ENCODE measurements around the gene PHACTR1.
"Not testable (repeated sequence)": the region's sequence is repeated elsewhere in the genome, so short reads cannot be mapped to it uniquely, and the experiment has no call there.

Gene PHACTR1

DNA sequence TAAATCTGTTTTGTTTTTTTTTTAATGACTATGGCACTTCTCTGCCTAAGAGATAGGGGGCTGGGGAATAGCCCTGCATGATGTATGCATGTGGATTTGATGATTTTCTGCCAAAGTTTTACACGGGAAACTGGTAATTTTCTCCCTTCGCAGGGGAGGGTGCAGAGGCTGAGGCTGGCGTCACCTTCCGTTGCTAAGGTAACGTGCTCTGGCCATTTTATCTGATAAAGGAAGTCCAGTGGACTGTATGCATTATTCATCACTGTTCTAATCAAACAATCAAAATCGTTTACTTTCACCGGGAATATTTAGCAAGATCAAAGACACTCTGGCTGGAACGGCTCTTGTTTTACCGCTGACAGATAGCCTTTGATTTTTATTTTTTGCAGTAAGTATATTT, 789 bp downstream of the PHACTR1 start:
- no peak for TF ChIP-seq PPARA (CRISPR knock-in tag; IDR thresholded peaks at IDR 0.05; ENCODE audit: borderline replicate concordance)
- ATAC-seq = no peak; the same call in 2 of the 3 replicates

DNA sequence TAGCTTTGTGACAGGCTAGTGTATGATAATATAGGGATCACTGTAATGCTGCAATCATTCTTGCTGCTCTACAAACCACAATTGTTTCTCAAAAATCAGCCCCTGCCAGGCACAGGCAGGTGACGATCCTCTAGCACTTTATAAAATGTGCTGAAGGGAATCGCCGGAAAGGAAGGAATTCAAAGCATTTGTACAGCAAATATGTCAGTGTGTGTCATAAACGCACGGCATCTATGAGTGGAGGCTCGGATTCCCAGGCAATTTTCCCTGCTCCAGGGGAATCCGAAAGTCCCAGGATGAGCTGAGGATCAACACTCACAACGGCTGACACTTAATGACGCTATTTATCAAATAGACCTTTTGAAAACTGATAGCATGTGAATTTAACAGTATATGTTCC, 1.4 kb downstream of the PHACTR1 start:
- ATAC-seq = peak; percentile 44
- no peak for TF ChIP-seq ESRRG (CRISPR knock-in tag; IDR thresholded peaks at IDR 0.05)
- no peak for TF ChIP-seq ZFP3 (CRISPR knock-in tag; IDR thresholded peaks at IDR 0.05)
- no peak for TF ChIP-seq SNAI2 (CRISPR knock-in tag; IDR thresholded peaks at IDR 0.05)
- no peak for TF ChIP-seq ZFP30 (CRISPR knock-in tag; IDR thresholded peaks at IDR 0.05)
- no peak for TF ChIP-seq ZNF565 (CRISPR knock-in tag; conservative IDR thresholded peaks at IDR 0.05; ENCODE audit: low read depth)
- no peak for TF ChIP-seq ZNF70 (CRISPR knock-in tag; IDR thresholded peaks at IDR 0.05)
- no peak for TF ChIP-seq ZNF8 (CRISPR knock-in tag; IDR thresholded peaks at IDR 0.05)
- no peak for TF ChIP-seq ARNTL (CRISPR knock-in tag; IDR thresholded peaks at IDR 0.05; ENCODE audit: borderline replicate concordance, low read depth)
- no peak for TF ChIP-seq GLIS3 (CRISPR knock-in tag; IDR thresholded peaks at IDR 0.05)

GRCh38 chr6:12719017-12719416, 2.5 kb downstream of the PHACTR1 start:
- ATAC-seq = no peak
- TF ChIP-seq ZNF8 (CRISPR knock-in tag; IDR thresholded peaks at IDR 0.05) (no peak), ZFP30 (CRISPR knock-in tag; IDR thresholded peaks at IDR 0.05) (no peak), ARNTL (CRISPR knock-in tag; IDR thresholded peaks at IDR 0.05; ENCODE audit: borderline replicate concordance, low read depth) (no peak), ISL1 (CRISPR knock-in tag; IDR thresholded peaks at IDR 0.05) (no peak)
- TF ChIP-seq, protein P1, sequence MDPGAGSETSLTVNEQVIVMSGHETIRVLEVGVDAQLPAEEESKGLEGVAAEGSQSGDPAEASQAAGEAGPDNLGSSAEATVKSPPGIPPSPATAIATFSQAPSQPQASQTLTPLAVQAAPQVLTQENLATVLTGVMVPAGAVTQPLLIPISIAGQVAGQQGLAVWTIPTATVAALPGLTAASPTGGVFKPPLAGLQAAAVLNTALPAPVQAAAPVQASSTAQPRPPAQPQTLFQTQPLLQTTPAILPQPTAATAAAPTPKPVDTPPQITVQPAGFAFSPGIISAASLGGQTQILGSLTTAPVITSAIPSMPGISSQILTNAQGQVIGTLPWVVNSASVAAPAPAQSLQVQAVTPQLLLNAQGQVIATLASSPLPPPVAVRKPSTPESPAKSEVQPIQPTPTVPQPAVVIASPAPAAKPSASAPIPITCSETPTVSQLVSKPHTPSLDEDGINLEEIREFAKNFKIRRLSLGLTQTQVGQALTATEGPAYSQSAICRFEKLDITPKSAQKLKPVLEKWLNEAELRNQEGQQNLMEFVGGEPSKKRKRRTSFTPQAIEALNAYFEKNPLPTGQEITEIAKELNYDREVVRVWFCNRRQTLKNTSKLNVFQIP (CRISPR knock-in tag; IDR thresholded peaks at IDR 0.05; ENCODE audit: borderline replicate concordance, low read depth) = no peak

DNA sequence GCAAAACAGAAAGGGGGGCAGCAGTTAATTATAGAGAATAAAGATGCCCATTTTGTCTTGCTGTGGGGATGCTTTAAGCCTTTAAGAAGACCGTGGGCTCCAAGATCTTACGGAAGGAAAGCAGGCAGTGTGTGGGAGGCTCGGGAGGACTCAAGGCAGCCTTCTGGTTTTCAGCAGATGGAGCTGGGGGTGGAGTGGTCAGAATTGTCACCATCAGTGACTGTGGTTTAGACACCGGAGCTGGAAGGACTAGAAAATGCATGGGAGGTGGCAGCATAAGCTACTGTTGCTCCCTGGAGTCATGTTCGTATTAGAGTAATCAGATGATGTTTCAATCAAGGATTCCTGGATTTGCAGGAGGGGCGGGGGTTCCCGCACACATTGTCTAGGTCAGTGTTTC, 3.7 kb downstream of the PHACTR1 start:
- TF ChIP-seq SNAI2 (CRISPR knock-in tag; IDR thresholded peaks at IDR 0.05) (no peak), TCF4 (CRISPR knock-in tag; IDR thresholded peaks at IDR 0.05; ENCODE audit: borderline replicate concordance) (no peak)
- TF ChIP-seq, protein P2, sequence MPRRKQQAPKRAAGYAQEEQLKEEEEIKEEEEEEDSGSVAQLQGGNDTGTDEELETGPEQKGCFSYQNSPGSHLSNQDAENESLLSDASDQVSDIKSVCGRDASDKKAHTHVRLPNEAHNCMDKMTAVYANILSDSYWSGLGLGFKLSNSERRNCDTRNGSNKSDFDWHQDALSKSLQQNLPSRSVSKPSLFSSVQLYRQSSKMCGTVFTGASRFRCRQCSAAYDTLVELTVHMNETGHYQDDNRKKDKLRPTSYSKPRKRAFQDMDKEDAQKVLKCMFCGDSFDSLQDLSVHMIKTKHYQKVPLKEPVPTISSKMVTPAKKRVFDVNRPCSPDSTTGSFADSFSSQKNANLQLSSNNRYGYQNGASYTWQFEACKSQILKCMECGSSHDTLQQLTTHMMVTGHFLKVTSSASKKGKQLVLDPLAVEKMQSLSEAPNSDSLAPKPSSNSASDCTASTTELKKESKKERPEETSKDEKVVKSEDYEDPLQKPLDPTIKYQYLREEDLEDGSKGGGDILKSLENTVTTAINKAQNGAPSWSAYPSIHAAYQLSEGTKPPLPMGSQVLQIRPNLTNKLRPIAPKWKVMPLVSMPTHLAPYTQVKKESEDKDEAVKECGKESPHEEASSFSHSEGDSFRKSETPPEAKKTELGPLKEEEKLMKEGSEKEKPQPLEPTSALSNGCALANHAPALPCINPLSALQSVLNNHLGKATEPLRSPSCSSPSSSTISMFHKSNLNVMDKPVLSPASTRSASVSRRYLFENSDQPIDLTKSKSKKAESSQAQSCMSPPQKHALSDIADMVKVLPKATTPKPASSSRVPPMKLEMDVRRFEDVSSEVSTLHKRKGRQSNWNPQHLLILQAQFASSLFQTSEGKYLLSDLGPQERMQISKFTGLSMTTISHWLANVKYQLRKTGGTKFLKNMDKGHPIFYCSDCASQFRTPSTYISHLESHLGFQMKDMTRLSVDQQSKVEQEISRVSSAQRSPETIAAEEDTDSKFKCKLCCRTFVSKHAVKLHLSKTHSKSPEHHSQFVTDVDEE (CRISPR knock-in tag; IDR thresholded peaks at IDR 0.05) = no peak
- no peak for ATAC-seq

- TF ChIP-seq ZNF70 (CRISPR knock-in tag; IDR thresholded peaks at IDR 0.05) (no peak), ZFP30 (CRISPR knock-in tag; IDR thresholded peaks at IDR 0.05) (no peak)
Measured at GRCh38 chr6:12725263-12725662, 8.7 kb downstream of the PHACTR1 start.

DNA sequence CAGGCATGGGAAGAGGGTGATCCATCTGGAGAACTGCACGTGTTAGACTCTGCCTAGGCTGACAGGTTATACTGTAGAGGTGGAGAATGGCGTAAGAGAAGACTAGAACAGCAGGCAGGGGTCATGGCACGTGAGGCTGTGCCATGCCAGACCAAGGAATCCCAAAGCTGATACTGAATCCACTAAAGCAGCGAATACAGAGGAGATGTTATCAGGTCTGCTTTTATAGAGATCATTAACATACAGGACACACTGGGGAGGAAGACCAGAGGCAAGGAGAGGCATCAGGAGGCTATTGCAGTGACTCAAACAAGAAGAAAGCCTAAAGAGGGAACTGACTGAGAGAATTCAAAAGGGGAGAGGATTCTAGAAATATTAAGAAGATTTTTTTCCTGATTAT, 12.9 kb downstream of the PHACTR1 start:
- TF ChIP-seq, protein P2 (CRISPR knock-in tag; IDR thresholded peaks at IDR 0.05) = no peak
- TF ChIP-seq ZC3H10 (CRISPR knock-in tag; IDR thresholded peaks at IDR 0.05) (no peak), TOX (CRISPR knock-in tag; IDR thresholded peaks at IDR 0.05; ENCODE audit: borderline replicate concordance) (no peak), ARNTL (CRISPR knock-in tag; IDR thresholded peaks at IDR 0.05; ENCODE audit: borderline replicate concordance, low read depth) (no peak), CSRNP3 (CRISPR knock-in tag; IDR thresholded peaks at IDR 0.05) (no peak), ZNF8 (CRISPR knock-in tag; IDR thresholded peaks at IDR 0.05) (no peak), ISL1 (CRISPR knock-in tag; IDR thresholded peaks at IDR 0.05) (no peak), RARB (CRISPR knock-in tag; IDR thresholded peaks at IDR 0.05) (no peak), GLIS3 (CRISPR knock-in tag; IDR thresholded peaks at IDR 0.05) (no peak), OSR1 (CRISPR knock-in tag; IDR thresholded peaks at IDR 0.05) (no peak), TCF4 (CRISPR knock-in tag; IDR thresholded peaks at IDR 0.05; ENCODE audit: borderline replicate concordance) (no peak)
- ATAC-seq = no peak

More at GRCh38 chr6:12725263-12725662, 8.7 kb downstream of the PHACTR1 start:
- no peak for ATAC-seq

DNA sequence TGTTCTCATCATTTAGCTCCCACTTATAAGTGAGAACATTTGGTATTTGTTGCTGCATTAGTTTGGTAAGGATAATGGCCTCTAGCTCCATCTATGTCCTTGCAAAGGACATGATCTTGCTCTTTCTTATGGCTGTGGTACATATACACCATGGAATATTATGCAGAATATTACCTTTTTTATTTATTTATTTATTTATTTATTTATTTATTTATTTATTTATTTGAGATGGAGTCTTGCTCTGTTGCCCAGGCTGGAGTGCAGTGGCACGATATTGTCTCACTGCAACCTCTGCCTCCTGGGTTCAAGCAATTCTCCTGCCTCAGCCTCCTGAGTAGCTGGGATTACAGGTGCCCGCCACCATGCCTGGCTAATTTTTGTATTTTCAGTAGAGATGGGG, 14.2 kb downstream of the PHACTR1 start:
- not testable (repeated sequence) for ATAC-seq

Data from SK-N-SH treated with all-trans-retinoic acid at 6 μM for 48 hours (cell line).